Eye (tissue), 1 donor: ENCODE data around the gene RAPH1.

Source experiments
- DNase-seq: peaks from one replicate; pipeline ENCODE4 v3.0.0-alpha.2; 2015

Gene RAPH1

GRCh38 chr2:203535078-203535783 is at the start of gene RAPH1:
Gene RAPH1, minus strand, starts transcription at chr2:203535301. Its CDS starts 39,948 bp downstream, at chr2:203495353.
- DNase-seq, result peak; percentile 90

- no peak for DNase-seq
Observed at GRCh38 chr2:203584784-203585183, 49.7 kb upstream of the RAPH1 start.

- DNase-seq, result no peak
Observed at GRCh38 chr2:203583701-203584100, 48.6 kb upstream of the RAPH1 start.

GRCh38 chr2:203583084-203583695 is 48.1 kb upstream of the RAPH1 start:
- no peak for DNase-seq

GRCh38 chr2:203582468-203582867 is 47.4 kb upstream of the RAPH1 start:
- no peak for DNase-seq

- DNase-seq, result no peak
Observed at GRCh38 chr2:203580844-203581243, 45.7 kb upstream of the RAPH1 start.

- DNase-seq, result no peak
Observed at GRCh38 chr2:203579730-203580129, 44.6 kb upstream of the RAPH1 start.

GRCh38 chr2:203578759-203579643 is 43.9 kb upstream of the RAPH1 start:
- DNase-seq, result no peak

- DNase-seq, result no peak
Observed at GRCh38 chr2:203574824-203575223, 39.7 kb upstream of the RAPH1 start.

GRCh38 chr2:203572316-203572715 is 37.2 kb upstream of the RAPH1 start:
- no peak for DNase-seq

- DNase-seq, result no peak
Observed at GRCh38 chr2:203569677-203570316, 34.7 kb upstream of the RAPH1 start.

GRCh38 chr2:203567691-203568090 is 32.6 kb upstream of the RAPH1 start:
- no peak for DNase-seq

- no peak for DNase-seq
Observed at GRCh38 chr2:203566161-203566560, 31.1 kb upstream of the RAPH1 start.

GRCh38 chr2:203565076-203565475 is 30.0 kb upstream of the RAPH1 start:
- no peak for DNase-seq

GRCh38 chr2:203562268-203562667 is 27.2 kb upstream of the RAPH1 start:
- no peak for DNase-seq

GRCh38 chr2:203559641-203560040 is 24.5 kb upstream of the RAPH1 start:
- no peak for DNase-seq

GRCh38 chr2:203553784-203554183 is 18.7 kb upstream of the RAPH1 start:
- no peak for DNase-seq

- no peak for DNase-seq
Observed at GRCh38 chr2:203551778-203552177, 16.7 kb upstream of the RAPH1 start.

GRCh38 chr2:203550266-203550665 is 15.2 kb upstream of the RAPH1 start:
- no peak for DNase-seq

GRCh38 chr2:203549406-203549805 is 14.3 kb upstream of the RAPH1 start:
- no peak for DNase-seq

GRCh38 chr2:203548887-203549286 is 13.8 kb upstream of the RAPH1 start:
- DNase-seq, result no peak

- DNase-seq, result no peak
Observed at GRCh38 chr2:203547356-203547755, 12.3 kb upstream of the RAPH1 start.

GRCh38 chr2:203544402-203544801 is 9.3 kb upstream of the RAPH1 start:
- no peak for DNase-seq
